Measurements from ENCODE around the gene PSENEN.

PSENEN gene

DNA sequence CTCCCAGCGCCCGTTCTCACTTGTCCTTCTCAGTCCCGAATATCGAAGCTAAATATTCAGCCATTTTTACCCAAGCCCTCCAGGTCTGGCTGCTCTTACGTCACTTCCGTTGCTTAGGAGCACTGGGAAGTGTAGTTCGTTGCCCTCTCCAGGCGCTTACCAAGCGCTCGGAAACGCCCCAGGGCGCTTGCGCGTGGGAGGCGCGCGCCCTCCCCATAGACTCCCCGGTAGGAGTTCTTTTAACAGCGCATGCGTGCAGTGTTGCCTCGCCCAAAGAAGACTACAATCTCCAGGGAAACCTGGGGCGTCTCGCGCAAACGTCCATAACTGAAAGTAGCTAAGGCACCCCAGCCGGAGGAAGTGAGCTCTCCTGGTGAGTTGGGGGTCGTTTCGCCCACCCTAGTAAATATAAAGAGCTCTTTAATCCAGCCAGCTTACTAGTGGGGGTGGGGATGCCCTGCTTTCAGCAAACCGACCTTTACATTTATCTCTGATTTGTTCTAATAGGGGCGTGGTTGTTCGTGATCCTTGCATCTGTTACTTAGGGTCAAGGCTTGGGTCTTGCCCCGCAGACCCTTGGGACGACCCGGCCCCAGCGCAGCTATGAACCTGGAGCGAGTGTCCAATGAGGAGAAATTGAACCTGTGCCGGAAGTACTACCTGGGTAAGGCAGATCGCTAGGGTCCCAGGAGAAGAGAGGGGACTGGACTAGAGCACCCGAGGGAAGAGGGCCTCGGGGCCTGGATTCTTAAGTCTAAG is at the start of gene PSENEN, which contains the start of gene U2AF1L4:
PSENEN (plus strand) TSS at position 324 of the 759 bp plus-strand sequence; CDS start at position 604, 280 bp downstream.
U2AF1L4 (minus strand) TSS at position 91 of the 759 bp plus-strand sequence; CDS start at position 64, 27 bp downstream.
- DNase-seq (ENCODE audit: low read depth, low spot score) = peak; percentile 99

DNA sequence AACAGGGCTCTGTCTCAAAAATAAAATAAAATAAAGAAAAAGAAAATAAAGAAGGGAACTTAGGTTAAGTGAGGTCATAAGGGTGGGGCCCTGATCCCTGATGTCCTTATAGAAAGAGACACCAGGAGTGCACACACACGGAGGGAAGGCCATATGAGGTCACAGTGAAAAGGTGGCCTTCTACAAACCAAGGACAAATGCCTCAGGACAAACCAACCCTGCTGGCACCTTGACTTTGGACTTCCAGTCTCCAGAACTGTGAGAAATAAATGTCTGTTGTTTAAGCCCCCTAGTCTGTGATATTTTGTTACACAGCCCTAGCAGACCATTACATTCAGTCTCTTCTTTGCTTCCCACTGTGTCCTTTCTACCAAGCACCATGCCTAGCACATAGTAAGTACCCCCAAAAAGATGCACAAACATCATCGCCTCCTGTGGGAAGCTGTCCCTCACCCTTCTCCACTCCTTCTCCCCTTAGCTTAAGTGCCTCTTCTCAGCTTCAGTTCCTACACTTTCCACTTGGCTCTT is 49.5 kb upstream of the PSENEN start:
- no peak for DNase-seq (ENCODE audit: low read depth, low spot score)

GRCh38 chr19:35696835-35697234 is 48.6 kb upstream of the PSENEN start:
- no peak for DNase-seq (ENCODE audit: low read depth, low spot score)

DNA sequence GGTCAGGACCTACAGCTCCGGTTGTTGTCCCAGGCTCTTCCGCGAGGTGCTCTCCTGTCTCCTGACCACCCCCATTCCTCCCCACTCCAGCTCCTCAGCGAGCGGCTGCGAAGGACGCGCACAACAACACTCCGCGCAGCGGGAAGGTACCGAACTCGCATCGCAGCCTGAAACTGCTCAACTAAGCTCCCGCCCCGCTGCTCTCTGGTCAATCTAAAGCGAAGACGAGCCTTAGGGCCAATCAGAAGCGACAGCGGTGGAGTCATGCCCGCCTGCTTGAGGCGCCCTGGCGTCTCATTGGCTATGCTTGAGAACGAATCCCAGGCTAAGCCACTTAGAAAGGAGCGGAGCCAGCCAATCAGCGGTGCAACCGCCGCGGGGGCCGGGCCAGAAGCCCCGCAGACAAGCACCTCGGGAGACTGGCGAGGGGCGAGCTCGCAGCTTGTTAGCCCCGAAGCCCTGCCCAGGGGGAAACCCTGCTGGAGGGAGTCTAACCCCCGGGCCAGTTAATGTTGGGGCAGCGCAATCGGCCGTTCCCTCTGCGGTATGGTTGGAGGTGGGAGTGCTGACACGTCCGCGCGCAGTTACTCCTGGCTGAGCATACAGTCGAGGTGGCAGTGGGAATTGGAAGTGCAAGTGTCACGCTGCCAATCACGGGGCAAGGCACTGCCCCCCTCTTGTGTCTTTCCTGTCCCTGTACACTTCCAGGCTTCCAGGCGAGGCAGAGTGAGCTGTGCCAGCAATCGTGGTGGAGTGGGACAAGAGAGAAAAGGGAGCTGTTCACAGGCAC is 43.0 kb upstream of the PSENEN start:
- DNase-seq (ENCODE audit: low read depth, low spot score) = peak; percentile 98

GRCh38 chr19:35703343-35703742 is 42.1 kb upstream of the PSENEN start:
- no peak for DNase-seq (ENCODE audit: low read depth, low spot score)

DNA sequence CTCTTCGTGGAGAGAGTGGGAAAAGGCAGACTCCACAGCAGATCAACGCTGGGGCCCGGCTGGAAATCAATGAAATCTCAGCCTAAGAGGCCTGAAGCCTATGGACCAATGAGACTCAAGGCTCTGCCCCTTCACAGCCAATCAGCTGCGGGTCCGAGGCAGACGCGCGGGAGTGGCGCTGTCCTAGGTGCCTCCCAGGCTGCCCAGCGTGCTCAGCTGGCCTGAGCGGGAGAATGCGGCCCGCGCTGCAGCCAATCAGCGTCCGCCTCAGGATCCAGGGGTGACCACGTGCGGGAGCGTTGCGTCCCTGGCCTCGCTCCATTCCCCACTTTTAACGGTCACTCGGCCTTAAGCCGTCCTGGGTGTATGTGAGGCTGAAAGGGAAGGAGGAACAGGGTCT is 41.2 kb upstream of the PSENEN start, which contains the start of gene ZBTB32:
ZBTB32 (plus strand) TSS at position 341 of the 400 bp plus-strand sequence. CDS start 10,069 bp downstream, outside the sequence.
- DNase-seq (ENCODE audit: low read depth, low spot score) = peak; percentile 93

DNA sequence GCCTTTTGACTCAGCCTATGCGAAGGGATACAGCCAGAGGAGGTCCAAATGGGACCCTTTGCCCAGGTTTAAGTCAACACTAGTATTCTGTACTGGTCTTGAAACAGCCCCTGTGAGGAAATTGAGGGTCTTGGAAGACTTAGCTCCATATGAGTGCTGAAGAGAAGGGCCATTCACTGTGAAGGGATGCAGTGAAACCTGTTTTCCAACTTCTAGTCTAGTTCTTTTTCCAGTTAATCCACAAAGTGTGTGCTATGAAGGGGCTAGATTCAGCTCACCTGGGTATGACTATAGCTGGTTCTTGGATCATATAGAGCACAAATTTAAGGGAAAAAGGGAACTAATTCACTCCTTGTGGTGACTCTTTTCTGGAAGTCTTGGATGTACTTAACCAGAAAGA is 37.1 kb upstream of the PSENEN start:
- DNase-seq (ENCODE audit: low read depth, low spot score) = no peak

- DNase-seq (ENCODE audit: low read depth, low spot score) = no peak
Observed at GRCh38 chr19:35710784-35711723, 34.4 kb upstream of the PSENEN start.

- DNase-seq (ENCODE audit: low read depth, low spot score) = no peak
Observed at GRCh38 chr19:35712567-35713505, 32.6 kb upstream of the PSENEN start.

- DNase-seq (ENCODE audit: low read depth, low spot score) = no peak
Observed at GRCh38 chr19:35713506-35713850, 32.0 kb upstream of the PSENEN start.

DNA sequence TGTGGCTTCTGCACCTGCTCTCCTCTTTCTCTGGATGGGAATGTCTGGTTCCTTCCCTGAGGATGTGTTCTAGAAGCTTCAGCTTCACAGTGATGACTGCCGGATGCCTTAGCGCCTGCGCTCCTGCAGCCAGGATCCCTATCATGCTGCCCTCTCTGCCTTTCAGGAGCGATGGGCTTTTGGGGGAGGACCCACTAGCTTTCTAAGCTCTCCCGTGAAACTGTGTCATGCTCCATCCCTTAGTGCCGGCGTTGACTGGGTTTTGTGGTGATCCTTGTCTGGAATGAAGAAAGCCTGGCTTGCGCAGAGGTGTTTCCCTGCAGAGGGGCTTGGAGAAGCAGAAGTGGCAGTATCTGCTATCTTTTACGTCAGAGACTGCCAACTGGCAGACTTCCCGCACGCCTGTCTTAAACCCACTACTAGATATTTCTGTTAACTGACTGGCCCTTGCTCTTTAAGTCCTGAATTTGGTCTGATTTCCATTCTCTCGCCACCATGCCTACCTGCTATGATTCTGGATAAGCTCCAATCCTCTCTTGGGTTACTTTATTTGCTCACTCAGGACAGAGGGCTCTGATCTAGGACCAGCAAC is 31.5 kb upstream of the PSENEN start:
- no peak for DNase-seq (ENCODE audit: low read depth, low spot score)

DNA sequence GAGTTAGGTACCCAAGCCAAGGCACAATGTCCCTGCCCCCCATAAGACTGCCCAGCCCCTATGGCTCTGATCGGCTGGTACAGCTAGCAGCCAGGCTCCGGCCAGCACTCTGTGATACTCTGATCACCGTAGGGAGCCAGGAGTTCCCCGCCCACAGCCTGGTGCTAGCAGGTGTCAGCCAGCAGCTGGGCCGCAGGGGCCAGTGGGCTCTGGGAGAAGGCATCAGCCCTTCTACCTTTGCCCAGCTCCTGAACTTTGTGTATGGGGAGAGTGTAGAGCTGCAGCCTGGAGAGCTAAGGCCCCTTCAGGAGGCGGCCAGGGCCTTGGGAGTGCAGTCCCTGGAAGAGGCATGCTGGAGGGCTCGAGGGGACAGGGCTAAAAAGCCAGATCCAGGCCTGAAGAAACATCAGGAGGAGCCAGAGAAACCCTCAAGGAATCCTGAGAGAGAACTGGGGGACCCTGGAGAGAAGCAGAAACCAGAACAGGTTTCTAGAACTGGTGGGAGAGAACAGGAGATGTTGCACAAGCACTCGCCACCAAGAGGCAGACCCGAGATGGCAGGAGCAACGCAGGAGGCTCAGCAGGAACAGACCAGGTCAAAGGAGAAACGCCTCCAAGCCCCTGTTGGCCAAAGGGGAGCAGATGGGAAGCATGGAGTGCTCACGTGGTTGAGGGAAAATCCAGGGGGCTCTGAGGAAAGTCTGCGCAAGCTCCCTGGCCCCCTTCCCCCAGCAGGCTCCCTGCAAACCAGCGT is 30.7 kb upstream of the PSENEN start:
- DNase-seq (ENCODE audit: low read depth, low spot score) = peak; percentile 43

DNA sequence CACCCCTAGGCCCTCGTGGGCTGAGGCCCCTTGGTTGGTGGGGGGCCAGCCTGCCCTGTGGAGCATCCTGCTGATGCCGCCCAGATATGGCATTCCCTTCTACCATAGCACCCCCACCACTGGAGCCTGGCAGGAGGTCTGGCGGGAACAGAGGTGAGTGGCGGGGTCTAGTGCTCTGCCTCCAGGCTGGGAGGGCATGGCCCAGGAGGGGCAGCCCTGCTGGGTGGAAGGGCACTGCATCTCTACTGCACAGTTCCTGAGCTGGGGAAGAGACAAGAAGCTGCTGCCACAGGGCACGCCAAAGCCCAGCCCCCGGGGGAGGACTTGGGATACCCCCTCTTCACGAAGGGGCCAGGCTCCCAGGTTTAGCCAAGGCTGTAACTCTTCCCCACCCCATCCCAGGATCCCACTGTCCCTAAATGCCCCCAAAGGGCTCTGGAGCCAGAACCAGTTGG is 30.1 kb upstream of the PSENEN start:
- DNase-seq (ENCODE audit: low read depth, low spot score) = no peak

DNA sequence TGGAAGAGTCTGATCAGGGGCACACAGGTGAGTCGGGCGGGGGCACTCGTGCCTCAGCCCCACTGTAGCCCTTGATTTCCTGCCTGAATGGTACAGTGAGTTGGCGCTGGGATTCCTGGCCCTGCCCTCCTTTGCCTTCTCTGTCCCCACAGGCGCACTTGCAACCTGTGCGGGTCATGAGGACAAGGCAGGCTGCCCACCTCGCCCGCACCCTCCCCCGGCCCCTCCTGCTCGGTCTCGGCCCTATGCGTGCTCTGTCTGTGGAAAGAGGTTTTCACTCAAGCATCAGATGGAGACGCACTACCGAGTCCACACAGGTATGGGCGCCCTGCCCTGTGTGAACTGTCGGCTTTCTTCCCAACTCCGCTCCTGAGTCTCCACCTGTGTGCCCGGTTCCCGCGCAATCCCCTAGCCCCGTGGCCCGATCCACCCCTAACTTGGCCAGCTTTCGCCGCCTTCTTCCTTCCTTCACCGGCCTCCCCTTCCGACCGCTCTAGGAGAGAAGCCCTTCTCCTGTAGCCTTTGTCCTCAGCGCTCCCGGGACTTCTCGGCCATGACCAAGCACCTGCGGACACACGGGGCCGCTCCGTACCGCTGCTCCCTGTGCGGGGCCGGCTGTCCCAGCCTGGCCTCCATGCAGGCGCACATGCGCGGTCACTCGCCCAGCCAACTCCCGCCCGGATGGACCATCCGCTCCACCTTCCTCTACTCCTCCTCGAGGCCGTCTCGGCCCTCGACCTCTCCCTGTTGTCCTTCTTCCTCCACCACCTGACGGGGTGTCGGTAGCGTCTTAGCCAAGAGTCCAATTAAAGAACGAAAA is 29.3 kb upstream of the PSENEN start:
- DNase-seq (ENCODE audit: low read depth, low spot score) = no peak

DNA sequence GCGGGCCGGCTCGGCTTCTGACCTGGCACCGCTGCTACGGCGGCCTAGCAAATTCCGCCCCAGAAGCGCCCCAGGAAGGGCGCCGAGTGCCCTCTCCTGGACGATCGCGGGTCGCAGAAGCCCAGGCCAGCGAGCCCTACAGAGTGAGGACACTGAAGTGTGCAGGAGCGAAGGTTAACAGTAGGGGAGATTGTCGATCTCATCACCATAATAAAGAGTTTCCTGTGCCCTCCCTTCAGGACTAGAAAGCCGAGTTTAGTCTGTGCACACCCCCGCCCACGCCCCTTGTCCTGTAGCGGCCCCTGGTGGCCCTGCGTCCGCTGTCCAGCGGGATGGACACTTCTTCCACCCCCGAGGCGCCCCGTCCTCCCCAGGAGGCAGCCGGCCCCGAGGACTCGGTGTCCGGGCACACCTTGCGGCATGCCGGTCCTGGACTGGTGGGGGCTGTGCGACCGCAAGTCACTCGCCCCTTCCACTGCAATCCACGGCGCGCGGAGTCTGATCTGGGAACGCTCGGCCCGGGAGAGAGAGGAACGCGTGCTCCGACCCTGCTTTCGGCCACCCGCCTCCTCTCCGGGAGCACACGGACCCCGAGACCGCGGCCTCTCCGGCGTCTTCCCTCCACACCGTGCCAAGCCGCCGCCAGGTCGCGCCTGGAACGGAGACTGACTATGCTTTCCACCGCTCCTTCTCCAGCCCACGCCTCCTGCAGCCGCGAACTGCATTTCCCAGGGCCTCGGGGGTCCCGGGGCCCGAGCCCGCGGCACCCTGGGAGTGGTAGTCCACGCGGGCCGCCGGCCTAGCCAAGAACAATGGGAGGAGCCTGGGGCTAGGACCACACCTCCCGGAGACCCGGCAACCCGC is 28.4 kb upstream of the PSENEN start:
- DNase-seq (ENCODE audit: low read depth, low spot score) = peak; percentile 98

DNA sequence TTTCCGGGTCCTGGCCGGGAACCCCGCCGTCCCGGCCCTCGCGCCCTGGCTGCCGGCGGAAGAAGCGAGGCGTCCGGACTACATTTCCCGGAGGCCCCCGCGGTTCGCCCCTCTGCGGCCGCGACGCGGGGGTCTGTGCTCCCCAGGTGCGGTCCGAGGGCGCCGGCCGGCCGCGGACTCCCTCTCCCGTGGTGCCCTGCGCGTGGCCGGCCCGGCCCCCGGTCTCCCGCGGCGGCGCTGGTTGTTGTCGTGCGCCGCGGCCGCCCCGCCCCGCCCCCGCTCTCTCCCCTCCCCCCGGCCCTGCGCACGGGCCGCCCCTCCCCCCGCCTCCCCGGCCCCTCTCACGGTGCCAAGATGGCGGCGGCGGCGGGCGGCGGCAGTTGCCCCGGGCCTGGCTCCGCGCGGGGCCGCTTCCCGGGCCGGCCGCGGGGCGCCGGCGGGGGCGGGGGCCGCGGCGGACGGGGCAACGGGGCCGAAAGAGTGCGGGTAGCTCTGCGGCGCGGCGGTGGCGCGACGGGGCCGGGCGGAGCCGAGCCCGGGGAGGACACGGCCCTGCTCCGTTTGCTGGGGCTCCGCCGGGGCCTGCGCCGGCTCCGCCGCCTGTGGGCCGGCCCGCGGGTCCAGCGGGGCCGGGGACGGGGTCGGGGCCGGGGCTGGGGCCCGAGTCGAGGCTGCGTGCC is 27.6 kb upstream of the PSENEN start, which contains the start of gene KMT2B:
KMT2B (plus strand) TSS at position 339 of the 680 bp plus-strand sequence; CDS start at position 355, 16 bp downstream.
- DNase-seq (ENCODE audit: low read depth, low spot score) = no peak

Measured in ELF-1 (cell line).